ENCODE measurements around the gene PYGO1. TPM values are rescaled to one million over a fixed set of nuclear protein-coding genes. Genes with fewer than 3 reads are reported as not detected.

Gene PYGO1
- total and polyA plus RNA-seq, 2 of the 8 experiments (the other 6 are each of a cell fraction or from before 2014, with no cell fraction given) = 0.50 to 1.1 TPM

DNA sequence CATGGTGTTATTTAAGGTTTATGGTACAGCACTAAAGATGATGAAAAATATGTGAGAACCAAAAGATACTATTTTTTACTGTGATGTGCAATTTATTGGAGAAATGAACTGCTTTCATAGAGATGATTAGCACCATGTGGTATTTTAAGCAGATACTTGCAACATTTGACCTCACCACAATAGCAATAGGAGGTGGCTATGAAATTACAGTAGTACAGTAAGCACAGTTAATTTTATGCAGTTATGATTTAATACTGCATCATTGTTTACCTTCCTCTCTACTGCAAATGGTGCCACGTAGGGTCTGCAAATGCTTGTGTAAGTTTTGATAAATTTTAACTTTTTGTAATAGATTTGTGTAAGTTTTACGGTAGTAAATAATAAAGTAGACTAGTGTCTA is 14.0 kb downstream of the PYGO1 start:
- Histone ChIP-seq H3K4me1 (replicated peaks in 1 of 4; ENCODE audit: control insufficient read depth in 3 of 4, insufficient read depth in 4 of 4, low read length in 3 of 4) (no peaks in the 10 kb centered on the region), H4K91ac (replicated peaks; ENCODE audit: insufficient read length, low read length) (no peak overlapping the region), H3K36me3 (ENCODE audit: control insufficient read depth in 2 of 4, insufficient read depth in 4 of 4, low read length in 3 of 4) (no peaks in the 10 kb centered on the region), H2AFZ (ENCODE audit: low read length) (no peak overlapping the region), H2BK12ac (ENCODE audit: low read depth, low read length) (no peak overlapping the region), H2BK15ac (ENCODE audit: low read length) (no peak overlapping the region), H3K79me2 (ENCODE audit: control insufficient read depth in 1 of 2, insufficient read depth in 2 of 2, low read length in 2 of 2) (no peaks in the 10 kb centered on the region), H3K23me2 (ENCODE audit: low read depth, low read length) (no peaks in the 10 kb centered on the region), H2BK120ac (replicated peaks; ENCODE audit: low read depth, low read length) (no peak overlapping the region), H3K9ac (replicated peaks in 1 of 4; ENCODE audit: extremely low read depth in 1 of 4, low read depth in 3 of 4, low read length in 3 of 4) (no peak overlapping the region), H3K23ac (ENCODE audit: insufficient read length) (no peak overlapping the region), H2AK5ac (ENCODE audit: low read depth, low read length) (no peak overlapping the region), H4K8ac (ENCODE audit: extremely low read depth, insufficient read depth, low read length) (no peak overlapping the region), H3K79me1 (ENCODE audit: low read depth, low read length) (no peaks in the 10 kb centered on the region), H3K14ac (ENCODE audit: insufficient read length) (no peak overlapping the region), H3K18ac (ENCODE audit: extremely low read depth, low read length) (no peak overlapping the region), H2BK20ac (ENCODE audit: low read length) (no peak overlapping the region), H3K4me3 (ENCODE audit: extremely low read depth in 1 of 4, insufficient read depth in 2 of 4, low read depth in 3 of 4, low read length in 4 of 4) (no peak overlapping the region), H3K27me3 (replicated peaks in 1 of 4; ENCODE audit: control insufficient read depth in 3 of 4, extremely low read depth in 1 of 4, insufficient read depth in 3 of 4, low read length in 3 of 4) (no peaks in the 10 kb centered on the region), H2BK5ac (ENCODE audit: low read depth, low read length) (no peak overlapping the region), H3K4me2 (ENCODE audit: insufficient read depth in 1 of 2, low read depth in 2 of 2, low read length in 2 of 2) (no peak overlapping the region), H3K9me3 (ENCODE audit: insufficient read depth in 2 of 2, low read depth in 1 of 2, low read length in 1 of 2) (peaks cover 2 to 3% of the 10 kb centered on the region in 2 experiments; a peak in 3 of 4 replicates), H4K20me1 (replicated peaks in 1 of 2; ENCODE audit: control insufficient read depth in 1 of 2, insufficient read depth in 2 of 2, low read length in 2 of 2) (no peaks in the 10 kb centered on the region), H3K4ac (replicated peaks; ENCODE audit: insufficient read length, low read depth, low read length) (no peak overlapping the region), H3K27ac (ENCODE audit: low read depth, low read length) (no peak overlapping the region), H3K56ac (replicated peaks; ENCODE audit: insufficient read length, low read depth, low read length) (no peak overlapping the region), H4K5ac (ENCODE audit: insufficient read length, low read depth, low read length) (no peak overlapping the region)
- ChIA-PET CTCF (ENCODE audit: partially characterized antibody) (no interaction called here), POLR2A (ENCODE audit: partially characterized antibody) (no interaction called here)
- WGBS, 2 experiments (ENCODE audit: extremely low coverage in 1 of 2, insufficient coverage in 1 of 2, insufficient read length in 1 of 2, insufficient replicate concordance in 2 of 2, low coverage in 1 of 2, low lambda C conversion rate in 2 of 2, missing lambda C conversion rate in 1 of 2) = 91 to 100% methylated on average over 1 to 2 of the region's 2 CpGs
- DNase-seq (ENCODE audit: low read depth in 1 of 2, low spot score in 2 of 2) = no peak
- no peak for FAIRE-seq
- TF ChIP-seq TEAD4 (IDR thresholded peaks at IDR 0.05; ENCODE audit: low read depth, low read length) (no peak), CTCF (IDR thresholded peaks at IDR 0.05; ENCODE audit: control extremely low read depth in 1 of 3, insufficient read depth in 1 of 3, low read depth in 1 of 3, low read length in 3 of 3) (no peak), FOSL1 (IDR thresholded peaks at IDR 0.05; ENCODE audit: insufficient read depth, low read depth, low read length) (no peak), GTF2F1 (IDR thresholded peaks at IDR 0.05; ENCODE audit: borderline replicate concordance, low read depth, low read length) (no peak), RBBP5 (IDR thresholded peaks at IDR 0.05; ENCODE audit: borderline replicate concordance, low read depth, low read length) (no peak), HDAC2 (IDR thresholded peaks at IDR 0.05; ENCODE audit: borderline replicate concordance in 1 of 2, low read depth in 2 of 2, low read length in 2 of 2) (no peak), CHD2 (IDR thresholded peaks at IDR 0.05; ENCODE audit: low read length) (no peak), ASH2L (IDR thresholded peaks at IDR 0.05; ENCODE audit: low read length) (no peak), TBP (IDR thresholded peaks at IDR 0.05; ENCODE audit: low read depth, low read length) (no peak), POLR2AphosphoS5 (IDR thresholded peaks at IDR 0.05; ENCODE audit: low read depth, low read length) (no peak), POLR2A (IDR thresholded peaks at IDR 0.05; ENCODE audit: control extremely low read depth in 1 of 2, low read depth in 2 of 2, low read length in 2 of 2) (no peak)
- TF ChIP-seq, protein P1, sequence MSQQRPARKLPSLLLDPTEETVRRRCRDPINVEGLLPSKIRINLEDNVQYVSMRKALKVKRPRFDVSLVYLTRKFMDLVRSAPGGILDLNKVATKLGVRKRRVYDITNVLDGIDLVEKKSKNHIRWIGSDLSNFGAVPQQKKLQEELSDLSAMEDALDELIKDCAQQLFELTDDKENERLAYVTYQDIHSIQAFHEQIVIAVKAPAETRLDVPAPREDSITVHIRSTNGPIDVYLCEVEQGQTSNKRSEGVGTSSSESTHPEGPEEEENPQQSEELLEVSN (IDR thresholded peaks at IDR 0.05) = no peak
